ENCODE data around the gene PSMA5. TPM values are rescaled to one million over a fixed set of nuclear protein-coding genes. Genes with fewer than 3 reads are reported as not detected.

Gene PSMA5
- total and polyA plus RNA-seq, 10 of the 15 experiments (the other 5 are each of a cell fraction or from before 2014, with no cell fraction given): 58.7 to 271 (median 187) TPM

GRCh38 chr1:109389638-109390341 lies 36.5 kb downstream of the PSMA5 start:
- ChIA-PET SMC1A (ENCODE audit: uncharacterized antibody, unreplicated experiment) (interaction anchor here (0.8 to 2.2 kb wide), 4 partner anchors 9 to 429 kb away, joined by 3 to 14 read pairs (median 4); partner anchors contain the start of gene SORT1), POLR2A (interaction anchor here (0.6 kb wide), 1 partner anchor 14 kb away, joined by 4 read pairs; no protein-coding TSS in a partner anchor), RAD21 (ENCODE audit: unreplicated experiment) (interaction anchor here (2.3 kb wide), 1 partner anchor 111 kb away, joined by 8 read pairs; no protein-coding TSS in a partner anchor), CTCF (interaction anchor here (0.6 to 4.4 kb wide), 6 partner anchors 11 to 151 kb away, joined by 3 to 33 read pairs (median 4); partner anchors contain the start of gene PSRC1)
- no peak for TF ChIP-seq TCF12 (IDR thresholded peaks at IDR 0.05; ENCODE audit: low read depth, low read length)
- TF ChIP-seq ZNF384 (IDR thresholded peaks at IDR 0.05; ENCODE audit: borderline replicate concordance, low read depth, low read length): no peak
- no peak for TF ChIP-seq CBX3 (IDR thresholded peaks at IDR 0.05; ENCODE audit: borderline replicate concordance, low read depth)
- TF ChIP-seq SMAD1 (IDR thresholded peaks at IDR 0.05; ENCODE audit: low read depth, partially characterized antibody): no peak
- TF ChIP-seq E2F4 (IDR thresholded peaks at IDR 0.05; ENCODE audit: low read depth, low read length): no peak
- TF ChIP-seq ZBTB11 (CRISPR knock-in tag; IDR thresholded peaks at IDR 0.05): no peak
- 86% methylated on average over 5 of the region's 5 CpGs for WGBS (ENCODE audit: insufficient coverage, insufficient replicate concordance, low lambda C conversion rate, missing lambda C conversion rate)
- Histone ChIP-seq H2AFZ (ENCODE audit: control insufficient read depth, low read depth, low read length) (no peak overlapping the region), H3K9ac (ENCODE audit: control insufficient read depth, insufficient read depth, low read length) (no peak overlapping the region), H3K27me3 (replicated peaks in 1 of 2; ENCODE audit: control insufficient read depth in 2 of 2, insufficient read depth in 2 of 2, low read length in 1 of 2) (no peaks in the 10 kb centered on the region), H3K4me3 (no peak overlapping the region), H3K4me2 (ENCODE audit: control insufficient read depth, insufficient read depth) (no peak overlapping the region), H3K27ac (ENCODE audit: control insufficient read depth, insufficient read depth) (no peak overlapping the region), H3K9me3 (replicated peaks; ENCODE audit: control insufficient read depth, insufficient read depth, low read length) (no peaks in the 10 kb centered on the region), H4K20me1 (ENCODE audit: control insufficient read depth, insufficient read depth) (no peaks in the 10 kb centered on the region), H3K79me2 (ENCODE audit: control insufficient read depth, insufficient read depth, low read length) (no peaks in the 10 kb centered on the region), H3K4me1 (ENCODE audit: control insufficient read depth, insufficient read depth, low read length) (peaks cover 27% of the 10 kb centered on the region), H3K36me3 (ENCODE audit: control insufficient read depth in 2 of 2, insufficient read depth in 2 of 2, low read length in 1 of 2) (no peaks in the 10 kb centered on the region)
- BruUV-seq (replicated peaks): no TSS peak
- FAIRE-seq (no peak), ATAC-seq (no peak), DNase-seq (ENCODE audit: low read depth, low spot score) (no peak)
- in situ Hi-C loops (cut with MboI) (no loop called here), intact Hi-C loops (cut with micrococcal nuclease; ENCODE audit: unreplicated experiment) (loop anchor here (10.0 kb wide), 1 partner anchor 275 kb away; the partner anchor contains the start of gene ELAPOR1)
